Measurements from ENCODE around the gene NPY1R.

Gene NPY1R

DNA sequence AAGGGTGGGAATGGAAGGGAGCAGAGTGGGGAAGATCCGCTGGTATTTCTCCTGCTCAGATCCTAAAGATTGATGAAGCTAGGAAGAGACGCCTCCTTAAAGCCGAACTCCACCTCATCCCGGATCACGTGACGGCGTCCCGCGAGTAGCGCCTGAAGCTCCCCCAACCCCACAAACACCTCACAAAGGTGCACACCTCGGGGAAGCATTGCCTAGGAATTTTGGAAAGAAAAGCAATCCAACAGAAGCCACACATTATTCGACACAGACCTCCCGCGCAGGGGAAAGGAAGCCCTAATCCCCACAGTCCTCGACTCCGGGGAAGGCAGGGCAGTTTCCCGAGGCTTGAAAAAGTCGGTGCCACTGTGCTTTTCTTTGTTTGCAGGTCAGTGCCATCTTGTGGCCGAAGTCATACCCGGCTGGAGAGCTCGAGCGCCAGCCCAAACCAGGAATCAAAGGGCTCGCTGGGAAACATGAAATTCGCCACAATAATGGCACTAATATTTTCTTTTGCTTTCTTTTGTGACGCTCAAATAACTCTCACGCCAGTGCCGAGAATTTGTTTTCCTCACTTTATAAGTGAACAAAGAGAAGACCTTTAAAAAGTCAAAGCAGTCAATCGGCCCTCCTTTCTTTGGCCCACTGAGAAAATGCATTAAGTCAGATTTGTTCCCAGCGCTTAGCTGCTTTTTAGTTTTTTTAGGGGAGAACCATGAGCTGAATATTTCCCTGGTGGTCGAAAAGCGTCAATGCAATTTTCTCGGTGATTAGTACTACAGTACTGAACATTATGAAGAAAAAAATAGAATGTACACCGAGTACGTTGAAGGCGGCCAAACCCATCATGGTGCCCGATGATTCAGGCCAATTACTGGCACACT, at the start of gene NPY1R:
NPY1R (minus strand) TSS at position 71 of the 881 bp plus-strand sequence. CDS start 6,042 bp downstream, outside the sequence.
- no peak for DNase-seq

DNA sequence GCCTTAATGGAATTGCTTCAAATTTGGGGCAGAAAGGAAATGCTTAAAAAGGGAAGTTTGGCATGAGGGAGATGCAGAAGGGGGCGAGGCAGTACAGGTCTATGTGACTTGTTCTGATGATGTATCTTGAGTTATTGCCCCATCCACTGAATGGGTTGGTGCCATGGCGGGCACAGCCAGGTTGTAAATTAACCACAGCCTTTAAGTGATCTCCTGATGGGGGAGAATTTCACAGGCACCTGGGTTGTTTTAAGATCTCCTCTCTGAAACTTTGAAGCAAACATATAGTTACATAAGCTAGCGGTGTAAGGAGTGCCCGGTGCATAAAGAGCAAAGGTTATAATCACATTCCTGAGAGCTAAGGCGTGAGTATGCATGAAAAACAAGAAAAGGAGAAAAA, 48.3 kb upstream of the NPY1R start:
- DNase-seq, result no peak

DNA sequence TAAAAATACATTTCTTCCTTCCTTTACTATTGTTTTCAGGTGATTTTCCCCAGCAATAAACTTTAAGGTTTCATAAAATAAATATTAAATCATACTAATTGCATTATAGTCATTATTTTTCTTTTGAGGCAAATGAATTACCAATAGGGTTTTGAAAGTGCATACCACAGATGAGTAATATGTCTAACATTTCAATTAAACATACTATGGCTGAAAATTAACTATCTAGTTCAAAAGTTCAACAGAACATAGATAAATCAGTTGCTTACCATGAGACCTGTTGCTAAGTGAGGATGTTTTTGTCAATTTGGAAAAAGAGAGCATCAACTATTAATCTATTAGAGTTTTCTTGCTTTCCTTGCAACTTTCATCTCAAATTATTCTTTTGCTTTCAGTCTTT, 46.3 kb upstream of the NPY1R start:
- no peak for DNase-seq

DNA sequence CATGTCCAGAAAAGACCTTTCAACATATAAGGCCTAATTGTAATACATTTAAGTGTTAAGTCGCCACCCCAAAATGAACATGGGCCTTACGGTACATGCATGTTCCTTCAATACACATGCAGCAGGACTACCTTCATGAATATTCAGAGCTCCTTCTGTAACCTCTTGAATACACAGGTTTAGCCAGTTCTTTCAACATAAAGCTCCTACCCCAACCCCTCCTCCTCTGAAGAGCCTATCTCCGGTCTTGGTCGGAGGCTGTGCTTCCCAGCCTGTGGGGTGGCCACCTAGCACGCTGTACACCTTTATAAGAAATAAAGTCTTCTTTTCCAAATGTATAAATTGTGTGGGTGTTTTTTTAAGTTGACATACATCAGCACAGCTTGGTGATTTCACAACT, 39.6 kb upstream of the NPY1R start:
- DNase-seq, result no peak

DNA sequence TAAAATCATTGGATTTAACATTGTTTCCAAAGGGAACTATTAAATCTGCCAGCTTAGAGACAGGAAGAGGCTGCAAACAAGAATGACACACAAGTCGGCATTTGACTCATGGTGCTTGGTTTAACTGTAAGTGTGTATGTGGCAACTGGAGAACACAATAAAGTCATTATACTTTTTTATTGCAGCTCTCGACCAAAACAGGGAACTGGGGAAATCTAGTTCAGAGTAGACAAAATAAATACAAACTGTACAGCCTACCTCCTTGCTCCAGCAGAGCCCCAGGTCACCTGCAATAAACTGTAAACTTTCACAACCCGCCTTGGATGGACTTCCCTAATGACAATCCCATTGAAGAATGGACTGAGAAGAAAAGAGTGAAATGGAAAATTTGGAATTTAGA, 35.3 kb upstream of the NPY1R start:
- no peak for DNase-seq

DNA sequence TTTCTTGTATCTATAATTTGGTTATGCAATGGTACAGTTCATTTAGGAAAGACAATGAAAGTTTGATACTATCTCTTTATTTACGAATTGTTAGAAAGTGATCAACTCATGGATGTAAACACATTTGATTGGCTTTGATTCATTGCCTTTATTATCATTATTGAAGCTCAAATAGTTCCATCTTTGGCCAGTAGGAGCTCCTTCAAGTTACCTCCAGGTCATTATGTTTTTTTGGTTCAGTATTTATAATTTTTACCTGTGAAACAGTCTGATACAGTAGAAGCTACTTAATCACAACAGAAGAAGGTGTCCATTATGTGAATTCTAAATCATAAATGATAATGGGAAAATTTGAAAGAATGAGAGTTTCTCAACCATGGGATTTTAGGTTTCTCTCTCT, 23.7 kb upstream of the NPY1R start:
- DNase-seq, result no peak

DNA sequence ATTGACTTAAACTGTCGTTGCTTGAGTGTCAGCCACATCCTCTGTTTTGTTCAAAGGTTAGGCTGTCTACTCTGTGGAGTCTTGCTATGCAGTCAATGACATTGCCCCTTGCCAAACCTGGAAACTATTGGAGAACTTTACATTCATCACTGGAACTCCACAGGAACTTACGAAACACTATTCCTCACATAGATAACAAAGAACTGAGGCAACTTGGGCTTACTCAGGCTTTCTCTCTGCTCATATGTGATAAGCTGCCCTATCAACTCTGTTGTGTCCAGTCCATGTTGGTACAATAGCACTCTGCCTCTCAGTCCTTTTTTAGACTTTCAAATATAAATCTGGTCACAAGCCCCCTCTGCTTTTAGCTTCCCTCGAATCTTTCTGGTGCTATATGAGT, 20.7 kb upstream of the NPY1R start:
- no peak for DNase-seq

DNA sequence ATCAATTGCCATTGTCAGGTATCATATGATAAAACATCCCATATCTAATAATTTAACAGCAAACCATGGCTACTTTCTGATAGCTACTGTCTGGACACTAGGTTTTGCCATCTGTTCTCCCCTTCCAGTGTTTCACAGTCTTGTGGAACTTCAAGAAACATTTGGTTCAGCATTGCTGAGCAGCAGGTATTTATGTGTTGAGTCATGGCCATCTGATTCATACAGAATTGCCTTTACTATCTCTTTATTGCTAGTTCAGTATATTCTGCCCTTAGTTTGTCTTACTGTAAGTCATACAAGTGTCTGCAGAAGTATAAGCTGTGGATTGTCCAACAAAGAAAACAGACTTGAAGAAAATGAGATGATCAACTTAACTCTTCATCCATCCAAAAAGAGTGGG, 18.3 kb upstream of the NPY1R start:
- no peak for DNase-seq

DNA sequence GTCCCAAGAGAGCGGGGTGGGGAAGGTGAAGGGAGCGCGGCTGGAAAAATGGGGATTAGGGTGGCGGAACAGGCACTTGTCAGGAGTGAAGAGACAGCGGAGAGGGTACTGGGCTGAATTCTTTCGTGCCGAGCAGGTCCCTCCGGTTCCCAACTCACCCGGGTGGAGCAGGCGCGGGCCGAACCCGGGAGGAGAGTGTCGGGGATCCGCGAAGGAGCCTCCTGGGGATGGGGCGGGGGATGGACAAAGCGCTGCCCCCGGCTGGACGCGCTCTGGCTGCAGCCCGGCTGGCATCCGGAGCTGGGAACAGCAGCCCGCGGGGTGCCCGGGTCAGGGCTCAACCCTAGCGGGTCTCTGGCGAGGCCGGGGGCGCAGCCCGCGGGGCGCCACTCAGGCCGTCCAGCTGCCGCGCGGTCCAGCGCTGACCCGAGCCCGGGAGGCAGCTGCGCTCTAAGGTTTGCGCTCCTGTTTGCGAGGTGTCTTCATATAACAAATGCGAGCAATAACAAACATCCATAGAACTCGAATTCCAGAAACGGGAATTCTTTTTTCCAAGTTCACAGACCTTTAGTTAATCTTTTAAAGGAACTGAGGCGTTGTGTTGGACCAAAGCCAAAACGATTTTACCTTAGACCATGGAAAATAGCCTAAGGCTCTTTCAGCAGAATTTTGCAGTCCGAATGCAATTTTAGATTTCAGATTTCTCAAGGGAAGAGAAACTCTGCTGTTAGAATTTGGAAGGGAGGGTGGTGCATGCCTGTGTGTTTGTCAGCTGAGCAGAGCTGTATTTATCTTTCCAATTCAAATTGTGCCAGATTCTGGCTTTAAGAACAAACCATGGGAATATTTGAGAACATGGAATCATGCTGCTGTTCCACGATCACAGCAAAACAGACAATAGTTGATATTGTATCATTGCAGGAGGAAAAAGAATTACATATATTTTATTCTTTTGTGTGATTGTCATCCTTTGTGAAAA, 12.0 kb upstream of the NPY1R start:
- DNase-seq, result no peak

DNA sequence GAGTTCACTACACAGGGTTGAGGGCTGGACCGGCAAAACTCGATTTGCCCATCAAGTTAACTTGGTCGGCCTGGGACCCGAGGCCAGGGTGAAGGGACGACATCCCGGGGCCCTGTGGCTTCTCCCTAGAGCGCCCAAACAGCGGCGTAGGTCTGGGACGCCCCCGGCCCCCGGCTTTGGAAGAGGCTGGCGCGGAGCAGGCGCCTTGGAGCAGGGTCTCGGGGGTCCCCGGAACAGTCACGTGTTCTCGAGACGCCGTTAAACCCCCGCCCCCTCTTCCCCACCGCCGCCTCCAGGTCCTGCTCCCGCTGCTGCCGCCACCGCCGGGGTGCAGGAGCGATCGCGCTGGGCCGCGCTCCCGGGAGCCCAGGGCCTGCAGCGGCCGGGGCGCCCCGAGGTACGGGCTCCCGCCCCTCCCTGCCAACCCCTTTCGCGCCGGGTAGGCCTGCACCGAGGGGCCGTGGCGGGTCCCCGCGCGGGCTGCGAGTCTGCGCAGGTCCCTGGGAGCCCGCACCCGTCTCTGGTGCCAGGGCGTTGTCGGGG, 11.3 kb upstream of the NPY1R start, which contains the start of gene NPY5R:
NPY5R (plus strand) TSS at position 289 of the 543 bp plus-strand sequence. CDS start 6,382 bp downstream, outside the sequence.
- DNase-seq, result no peak

DNA sequence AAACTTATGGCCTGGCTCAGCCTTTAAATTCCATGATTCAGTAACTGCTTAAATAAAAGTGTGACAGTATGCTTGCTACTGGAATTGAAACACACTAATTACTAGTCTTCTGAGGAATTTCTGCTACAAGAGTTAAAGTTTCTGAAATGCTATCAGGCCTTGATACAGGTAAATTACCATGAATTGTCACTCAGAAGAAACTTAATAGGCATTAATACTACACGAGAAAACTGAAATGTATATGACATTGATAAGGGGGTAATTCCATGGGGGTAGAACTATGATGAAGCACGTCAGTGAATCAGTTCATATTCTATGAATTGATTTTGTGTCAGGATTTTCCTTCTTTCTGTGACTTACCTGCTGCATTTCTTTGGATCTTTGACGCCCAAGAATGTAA, 3.0 kb upstream of the NPY1R start:
- DNase-seq, result no peak

DNA sequence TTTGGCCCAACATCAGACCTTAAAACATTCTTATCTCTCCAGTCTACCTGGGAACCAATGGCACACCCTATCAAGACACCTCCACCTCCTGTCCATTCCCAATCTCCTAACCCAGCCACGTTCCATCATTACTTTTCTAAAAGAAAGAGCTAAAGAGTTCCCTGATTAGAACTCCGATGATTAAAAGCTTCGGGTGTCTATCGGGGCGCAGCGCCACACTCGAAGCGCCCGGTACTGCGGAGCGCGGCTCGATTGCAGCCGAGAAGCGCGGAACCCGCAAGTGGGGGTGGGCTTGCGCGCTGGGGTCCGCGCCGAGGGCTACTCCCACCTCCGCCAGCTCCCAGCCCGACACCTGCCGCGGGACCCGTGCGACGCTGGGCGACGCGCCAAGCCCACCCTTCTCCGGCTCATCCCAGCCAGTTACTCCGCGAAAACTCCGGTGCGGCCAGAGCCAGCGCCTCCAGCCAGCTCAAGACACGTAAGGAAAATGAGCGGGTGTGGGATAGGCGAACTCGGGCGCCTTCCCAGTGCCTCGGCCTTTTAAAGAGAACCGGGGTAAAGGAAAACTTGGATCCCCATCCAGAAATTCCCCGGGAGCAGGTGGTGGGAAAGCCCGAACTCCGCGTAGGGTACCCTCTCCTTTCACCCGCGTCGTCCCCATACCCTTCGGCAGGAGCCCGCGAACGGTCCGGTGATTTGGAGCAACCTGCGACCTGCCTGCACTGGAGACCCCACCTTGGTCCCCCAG, 593 bp downstream of the NPY1R start:
- no peak for DNase-seq

DNA sequence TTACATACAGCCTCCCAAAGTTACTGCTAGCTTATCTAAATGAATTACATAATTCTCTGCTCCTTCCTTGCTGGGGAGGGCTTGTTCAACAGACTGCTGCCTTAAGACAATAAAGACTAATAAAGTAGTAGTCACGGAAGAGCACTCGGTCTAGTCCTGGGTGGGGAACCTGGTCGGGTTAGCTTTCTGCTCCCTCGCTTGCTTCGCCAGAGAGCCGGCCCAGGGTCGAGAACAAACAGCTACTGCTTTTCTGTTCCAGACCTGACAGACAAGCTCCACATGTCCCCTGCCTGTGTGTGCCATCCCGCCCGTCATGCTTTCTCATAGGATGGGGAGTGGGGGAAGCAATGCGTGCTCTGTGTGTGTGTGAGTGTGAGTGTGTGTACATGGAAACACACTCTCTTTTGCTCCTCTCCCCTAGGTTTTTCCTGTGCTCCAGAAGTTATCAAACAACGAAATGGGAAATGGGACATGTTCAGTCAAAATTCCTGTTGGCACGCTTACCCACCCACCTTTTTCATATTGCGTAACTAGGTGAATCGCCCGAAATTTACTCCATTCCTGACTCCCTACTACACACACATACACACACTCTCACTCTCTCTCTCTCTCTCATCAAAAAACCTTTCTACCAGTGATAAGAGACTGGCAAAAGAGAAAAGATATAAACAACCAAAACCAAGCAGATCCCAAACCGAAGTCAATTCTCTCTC, 1.3 kb downstream of the NPY1R start:
- DNase-seq, result no peak

DNA sequence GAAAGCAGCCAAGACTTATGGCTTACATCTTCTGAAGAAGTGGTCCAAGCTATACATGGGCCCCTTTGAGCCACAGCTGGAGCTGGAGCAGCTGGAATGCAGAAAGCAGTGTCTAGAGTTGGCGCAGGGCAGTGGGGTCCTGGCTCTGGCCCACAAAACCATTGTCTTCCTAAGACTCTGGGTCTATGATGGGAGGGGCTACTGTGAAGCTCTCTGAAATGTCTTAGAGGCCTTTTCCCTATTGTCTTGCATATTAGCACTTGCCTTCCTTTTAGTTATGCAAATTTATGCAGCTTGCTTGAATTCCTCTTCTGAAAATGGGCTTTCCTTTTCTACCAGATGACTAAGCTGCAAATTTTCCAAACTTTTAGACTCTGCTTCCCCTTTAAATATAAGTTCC, 15.3 kb downstream of the NPY1R start:
- DNase-seq, result no peak

DNA sequence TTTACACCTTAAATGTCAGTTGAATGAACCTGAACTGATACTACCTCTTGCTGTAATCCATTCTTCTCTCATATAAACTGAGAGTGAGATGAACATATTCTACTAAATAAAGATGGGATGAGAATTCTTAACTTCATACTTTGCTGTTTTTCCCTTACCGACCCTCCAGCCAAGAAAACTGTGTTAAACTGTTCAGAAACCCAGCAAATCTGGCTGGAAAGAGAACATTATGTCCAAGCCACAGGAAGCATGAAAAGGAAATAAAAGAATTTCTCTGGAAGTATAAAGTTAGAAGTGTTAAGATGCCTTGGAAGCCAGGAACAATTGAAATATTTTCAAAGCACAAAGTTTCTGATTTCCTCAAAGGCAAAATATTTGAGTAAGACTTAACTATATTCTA, 22.9 kb downstream of the NPY1R start:
- DNase-seq, result no peak

DNA sequence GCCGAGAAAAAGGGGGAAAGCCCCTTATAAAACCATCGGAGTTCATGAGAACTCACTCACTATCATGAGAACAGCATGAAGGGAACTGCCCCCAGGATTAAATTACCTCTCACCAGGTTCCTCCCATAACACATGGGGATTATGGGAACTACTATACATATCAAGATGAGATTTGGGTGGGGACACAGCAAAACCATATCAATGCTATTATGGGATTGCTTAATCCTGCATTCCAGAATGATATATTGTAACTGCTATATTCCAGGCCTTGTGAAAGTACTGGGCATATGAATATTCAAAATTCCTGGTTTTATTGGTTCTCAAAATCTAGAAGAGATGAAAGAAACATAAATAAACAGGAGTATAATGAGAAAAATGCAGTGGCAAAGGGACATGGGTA, 29.3 kb downstream of the NPY1R start:
- DNase-seq, result no peak

DNA sequence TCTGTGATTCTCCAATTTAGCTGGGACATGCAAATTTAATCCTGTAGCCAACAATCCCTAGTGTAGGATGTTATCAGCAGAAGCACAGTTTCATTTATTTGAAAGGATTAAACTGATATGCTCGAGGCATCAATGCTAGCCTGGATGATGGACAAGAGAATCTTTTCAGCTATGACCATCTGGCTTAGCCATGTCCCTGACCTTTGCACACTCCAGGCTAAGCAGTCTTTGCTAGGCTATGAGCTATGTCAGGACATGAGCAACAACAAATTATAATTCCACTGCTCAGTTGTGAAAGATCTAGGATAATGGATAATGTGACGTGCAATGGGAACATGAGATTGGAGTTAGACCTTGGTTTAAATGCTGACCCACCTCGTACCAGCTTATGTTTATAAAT, 32.0 kb downstream of the NPY1R start:
- no peak for DNase-seq

DNA sequence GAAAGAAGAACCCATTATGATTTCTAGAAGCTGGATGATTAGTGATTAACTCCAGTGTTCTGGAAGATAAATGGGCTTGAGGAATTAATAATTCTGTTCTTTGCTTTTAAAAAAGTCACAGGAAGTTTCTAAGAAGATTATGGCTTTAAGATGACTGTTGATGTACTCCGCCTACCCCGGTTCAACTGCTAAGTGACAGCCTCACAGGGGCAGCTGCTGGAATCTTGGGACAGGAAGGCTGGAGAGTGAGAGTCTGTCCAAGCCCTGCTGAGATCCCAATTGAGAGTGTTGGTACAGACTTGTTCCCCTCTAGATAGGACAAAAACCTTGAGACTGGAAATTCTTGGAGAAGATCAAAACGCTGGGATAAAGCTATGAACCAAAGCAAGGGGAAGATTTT, 37.3 kb downstream of the NPY1R start:
- DNase-seq, result no peak

DNA sequence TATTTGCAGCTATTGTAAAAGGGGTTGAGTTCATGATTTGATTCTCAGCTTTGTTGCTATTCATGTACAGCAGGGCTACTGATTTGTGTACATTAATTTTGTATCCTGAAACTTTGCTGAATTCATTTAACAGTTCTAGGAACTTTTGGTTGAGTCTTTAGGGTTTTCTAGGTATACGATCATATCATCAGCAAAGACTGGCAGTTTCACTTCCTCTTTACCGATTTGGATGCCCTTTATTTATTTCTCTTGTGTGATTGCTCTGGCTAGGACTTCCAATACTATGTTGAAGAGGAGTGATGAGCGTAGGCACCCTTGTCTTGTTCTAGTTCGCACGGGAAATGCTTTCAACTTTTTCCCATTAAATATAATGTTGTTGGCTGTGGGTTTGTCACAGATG, 48.1 kb downstream of the NPY1R start:
- no peak for DNase-seq

DNA sequence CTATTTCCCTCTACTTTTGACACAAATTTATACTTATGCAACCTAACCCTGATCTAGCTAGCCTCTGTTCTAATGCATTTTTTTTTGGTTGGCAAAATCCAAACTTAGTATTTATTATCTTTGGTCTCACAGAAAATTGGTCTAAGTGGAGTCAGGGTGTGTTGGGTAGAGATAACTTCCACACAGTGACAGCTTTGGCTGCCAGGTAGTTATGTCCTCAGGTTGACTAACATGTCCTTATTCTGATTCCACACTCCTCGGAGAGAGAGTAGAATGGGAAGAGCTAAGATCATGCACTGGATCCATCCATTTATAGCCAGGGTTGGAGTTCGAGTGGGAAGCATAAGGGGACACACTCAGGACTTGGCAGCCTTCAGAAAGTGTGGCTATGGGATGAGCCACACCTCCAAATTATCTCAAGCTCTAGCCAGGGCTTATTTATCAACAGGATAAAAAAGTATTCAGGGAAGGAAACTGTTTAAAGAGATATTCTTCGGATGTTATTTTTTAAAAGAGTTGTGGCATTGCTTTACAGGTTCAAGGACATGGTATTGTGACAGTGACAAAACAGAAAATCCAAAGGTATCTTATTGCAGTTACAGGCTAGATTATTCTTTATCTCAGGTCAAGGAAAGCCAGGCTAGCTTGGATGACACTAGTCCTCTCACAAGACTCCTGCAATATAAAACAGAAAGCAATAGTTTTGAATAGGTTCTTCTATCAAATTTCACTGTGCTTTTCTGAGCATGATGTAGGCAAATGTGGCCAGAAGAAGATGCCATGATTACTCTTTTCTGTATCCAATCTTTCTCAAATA, 51.5 kb downstream of the NPY1R start:
- DNase-seq, result no peak

DNA sequence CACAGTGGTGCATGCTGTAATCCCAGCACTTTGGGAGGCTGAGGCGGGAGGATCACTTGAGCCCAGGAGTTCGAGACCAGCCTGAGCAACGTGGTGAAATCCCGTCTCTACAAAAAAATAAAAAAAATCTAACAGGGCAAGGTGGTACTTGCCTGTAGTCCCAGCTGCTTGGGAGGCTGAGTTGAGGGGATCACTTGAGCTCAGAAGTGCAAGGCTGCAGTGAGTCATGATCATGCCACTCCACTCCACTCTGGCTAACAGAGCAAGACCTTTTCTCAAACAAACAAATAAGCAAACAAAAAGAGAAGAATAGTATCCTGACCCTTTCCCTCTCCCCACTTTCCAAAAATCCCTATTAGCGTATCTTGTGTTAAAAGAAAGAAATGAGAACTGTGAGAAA, 52.7 kb downstream of the NPY1R start:
- no peak for DNase-seq

All from activated CD4-positive, CD25-positive, alpha-beta regulatory T cell treated with anti-CD3 and anti-CD28 coated beads, Interleukin-2, amount 50 U/mL, for 72 hours (primary cell).